ENCODE results near the gene MMP28.
"Not testable (repeated sequence)": the region's sequence is repeated elsewhere in the genome, so short reads cannot be mapped to it uniquely, and the experiment has no call there.

Gene MMP28

GRCh38 chr17:35765086-35765710, 30.2 kb downstream of the MMP28 start:
- DNase-seq, result no peak

DNA sequence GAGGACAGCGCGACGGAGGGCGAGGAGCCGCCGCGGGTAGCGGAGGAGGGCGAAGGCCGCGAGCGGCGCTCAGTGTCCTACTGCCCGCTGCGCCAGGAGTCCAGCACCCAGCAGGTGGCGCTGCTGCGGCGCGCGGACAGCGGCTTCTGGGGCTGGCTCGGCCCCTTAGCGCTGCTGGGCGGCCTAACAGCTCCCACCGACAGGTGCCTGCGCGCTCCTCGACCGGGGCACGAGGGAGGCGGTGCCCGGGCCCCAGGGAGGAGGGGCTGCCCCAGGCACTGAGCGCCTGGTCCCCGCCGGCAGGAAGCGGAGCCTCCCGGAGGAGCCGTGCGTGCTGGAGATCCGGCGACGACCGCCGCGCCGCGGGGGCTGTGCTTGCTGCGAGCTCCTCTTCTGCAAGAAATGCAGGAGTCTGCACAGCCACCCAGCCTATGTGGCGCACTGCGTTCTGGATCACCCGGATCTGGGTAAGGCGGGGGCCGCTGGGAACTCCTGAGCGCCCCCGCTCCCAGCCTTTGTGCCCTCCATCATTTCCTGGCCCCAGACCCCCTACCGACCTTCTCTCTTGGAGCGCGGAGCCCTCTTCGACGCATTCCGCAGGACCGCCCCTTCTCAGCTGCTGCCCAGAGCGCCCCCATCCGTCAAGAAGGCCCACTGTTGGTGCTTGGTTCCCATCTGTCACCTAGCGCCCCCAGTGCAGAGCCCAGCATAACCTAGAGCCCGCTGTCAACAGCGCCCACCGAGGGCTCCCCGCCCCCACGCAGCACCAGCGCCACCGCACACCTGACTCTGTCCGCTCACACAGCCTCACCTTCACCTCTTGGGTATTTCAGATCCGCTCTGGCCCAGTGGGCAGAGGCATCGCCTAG, 31.1 kb downstream of the MMP28 start:
- DNase-seq, result peak; percentile 91

DNA sequence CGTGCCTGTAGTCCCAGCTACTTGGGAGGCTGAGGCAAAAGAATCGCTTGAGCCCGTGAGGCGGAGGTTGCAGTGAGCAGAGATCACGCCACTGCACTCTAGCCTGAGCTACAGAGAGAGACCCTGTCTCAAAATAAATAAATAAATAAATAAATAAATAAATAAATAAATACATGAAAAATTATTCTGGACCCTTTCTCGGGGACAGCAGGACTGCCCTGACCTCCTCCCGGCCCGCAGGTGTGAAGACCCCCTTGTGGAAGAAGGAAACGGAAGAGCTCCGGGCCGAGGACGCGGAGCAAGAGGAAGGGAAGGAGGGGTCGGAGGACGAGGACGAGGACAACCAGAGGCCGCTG, 31.7 kb downstream of the MMP28 start:
- no peak for DNase-seq

- DNase-seq, result no peak
These were observed 33.8 kb downstream of the MMP28 start for GRCh38 chr17:35761601-35762000.

DNA sequence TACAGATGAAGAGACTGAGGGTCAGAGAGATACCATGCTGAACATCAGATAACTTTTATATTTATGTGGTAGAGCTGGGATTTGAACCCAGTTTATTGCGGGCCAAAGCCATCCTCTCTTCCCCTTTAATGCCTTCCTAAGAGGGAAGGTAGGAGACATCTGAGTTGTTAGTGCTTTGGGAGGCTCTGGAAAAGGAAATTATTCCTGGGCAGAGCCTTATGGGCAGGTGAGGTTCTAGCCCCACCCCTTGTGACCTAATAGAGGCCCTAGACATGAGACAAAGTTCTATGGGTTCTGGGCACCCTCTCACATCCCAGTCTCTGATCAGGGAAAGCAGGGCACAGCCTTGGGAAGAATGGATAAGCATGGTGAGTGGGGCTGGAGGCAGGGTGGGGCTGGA, 34.9 kb downstream of the MMP28 start, which contains the start of gene C17orf50:
Gene C17orf50 (plus strand): TSS at position 301 of the 400 bp plus-strand sequence. CDS start 55 bp downstream, at position 356.
- no peak for DNase-seq

DNA sequence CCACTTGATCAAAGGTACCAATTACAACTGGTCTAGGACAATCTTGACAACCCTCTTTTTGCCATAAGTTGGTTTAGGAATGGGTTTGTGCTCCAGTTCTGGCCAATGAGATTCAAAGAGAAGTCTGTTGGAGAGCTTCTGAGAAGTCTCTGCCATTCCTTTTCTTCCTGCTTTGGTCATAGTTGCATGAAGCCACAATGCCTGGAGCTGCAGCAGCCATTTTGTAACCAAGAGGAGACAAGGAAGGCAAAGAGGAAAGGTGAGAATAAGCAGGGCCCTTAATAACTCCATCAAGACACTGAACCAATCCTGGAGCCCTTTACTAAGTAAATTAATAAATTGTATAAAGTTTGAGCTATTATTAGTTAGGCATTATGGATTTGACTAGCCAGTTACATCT, 38.2 kb downstream of the MMP28 start:
- DNase-seq, result no peak

GRCh38 chr17:35752945-35753764, 42.3 kb downstream of the MMP28 start, which contains the start of gene GAS2L2:
Gene GAS2L2 (minus strand): TSS chr17:35753239. CDS start chr17:35752850, 389 bp downstream.
- DNase-seq, result no peak

DNA sequence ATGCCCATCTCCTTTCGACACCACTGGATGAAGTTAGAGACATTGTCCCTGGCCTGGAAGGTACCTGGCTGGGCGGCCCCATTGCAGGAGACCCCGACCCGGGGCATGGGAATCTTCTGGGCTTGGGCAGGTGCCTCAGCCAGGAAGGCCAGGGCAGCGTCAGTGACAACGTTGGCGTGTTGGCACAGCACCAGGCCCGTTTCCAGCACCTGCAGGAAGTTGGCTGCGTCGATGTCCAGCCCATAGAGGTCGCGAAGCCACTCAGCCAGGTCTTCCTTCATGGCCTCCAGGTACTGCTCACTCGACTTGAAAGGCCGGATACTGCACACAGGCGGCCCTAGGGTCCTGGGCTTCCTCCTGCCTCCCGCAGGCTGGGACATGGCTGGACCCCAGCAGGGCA, 43.0 kb downstream of the MMP28 start:
- no peak for DNase-seq

GRCh38 chr17:35751541-35751940, 43.9 kb downstream of the MMP28 start:
- not testable (repeated sequence) for DNase-seq

DNA sequence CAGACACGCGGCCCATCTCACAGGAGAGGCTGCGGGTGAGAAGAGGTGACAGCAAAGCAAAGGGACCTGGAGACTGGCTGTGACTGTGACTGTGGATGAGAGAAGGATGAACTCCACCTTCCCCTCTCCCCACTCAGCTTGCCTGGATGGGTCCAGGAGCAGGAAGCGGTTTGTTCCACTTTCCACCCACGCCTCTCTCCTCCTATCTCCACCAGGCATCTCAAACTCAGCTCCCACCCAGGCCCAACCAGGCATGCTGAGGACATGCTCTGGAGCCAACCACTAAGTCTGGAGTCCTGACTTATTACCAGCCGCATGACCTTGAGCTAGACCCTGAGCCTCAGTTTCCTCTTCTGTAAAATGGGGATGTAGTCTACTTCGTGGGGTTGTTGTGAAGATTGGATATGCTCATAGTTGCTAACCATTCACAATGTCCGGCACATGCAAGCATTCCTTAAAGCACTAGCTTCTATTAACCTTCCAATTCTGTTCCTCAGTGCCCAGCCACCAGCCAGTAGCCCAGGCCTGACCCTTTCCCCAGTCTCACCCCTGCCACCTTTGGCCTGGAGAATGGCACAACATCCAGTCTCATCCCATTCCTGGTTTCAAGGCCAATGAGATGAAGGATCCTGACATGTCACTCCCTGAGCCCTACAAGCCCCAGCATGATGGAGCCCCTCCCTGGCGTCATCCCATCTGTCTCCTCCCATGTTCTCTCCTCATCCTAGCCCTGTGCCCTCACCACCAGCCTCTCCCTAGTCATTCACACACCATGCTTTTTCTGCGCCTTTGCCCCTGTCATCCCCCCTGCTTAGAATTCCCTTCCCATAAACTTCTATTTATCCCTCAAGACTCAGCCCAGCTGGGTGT, 44.7 kb downstream of the MMP28 start:
- no peak for DNase-seq

- DNase-seq, result no peak
These were observed 45.7 kb downstream of the MMP28 start for GRCh38 chr17:35749560-35750412.

GRCh38 chr17:35748979-35749378, 46.5 kb downstream of the MMP28 start:
- DNase-seq, result no peak

DNA sequence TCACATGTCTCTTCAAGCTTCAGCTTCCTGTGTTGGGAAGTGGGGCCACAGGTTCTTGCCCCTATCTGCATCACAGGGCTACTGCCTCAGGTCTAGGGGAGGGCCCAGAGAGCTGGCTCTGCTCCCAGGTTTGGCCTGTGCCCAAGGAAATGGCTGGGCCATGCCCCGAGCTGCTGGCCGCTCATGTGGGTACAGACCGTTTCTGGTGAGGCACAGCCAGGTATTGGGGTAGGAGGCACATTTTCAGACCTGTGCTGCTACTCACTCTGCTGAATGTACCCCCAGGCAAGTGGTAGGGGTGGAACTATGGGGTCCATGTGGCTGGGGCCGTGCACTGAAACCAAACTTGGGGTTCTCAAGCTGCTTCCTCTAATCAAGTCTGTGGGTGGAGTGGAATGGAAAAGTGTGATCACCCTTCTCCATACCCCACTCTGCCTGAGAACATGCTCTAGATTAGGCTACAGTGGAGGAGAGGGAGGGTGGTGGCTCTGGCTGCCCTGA, 47.0 kb downstream of the MMP28 start:
- no peak for DNase-seq

- DNase-seq, result peak; percentile 85
These were observed 47.9 kb downstream of the MMP28 start for GRCh38 chr17:35747540-35748017.

- no peak for DNase-seq
These were observed 49.6 kb downstream of the MMP28 start for GRCh38 chr17:35745749-35746320.

DNA sequence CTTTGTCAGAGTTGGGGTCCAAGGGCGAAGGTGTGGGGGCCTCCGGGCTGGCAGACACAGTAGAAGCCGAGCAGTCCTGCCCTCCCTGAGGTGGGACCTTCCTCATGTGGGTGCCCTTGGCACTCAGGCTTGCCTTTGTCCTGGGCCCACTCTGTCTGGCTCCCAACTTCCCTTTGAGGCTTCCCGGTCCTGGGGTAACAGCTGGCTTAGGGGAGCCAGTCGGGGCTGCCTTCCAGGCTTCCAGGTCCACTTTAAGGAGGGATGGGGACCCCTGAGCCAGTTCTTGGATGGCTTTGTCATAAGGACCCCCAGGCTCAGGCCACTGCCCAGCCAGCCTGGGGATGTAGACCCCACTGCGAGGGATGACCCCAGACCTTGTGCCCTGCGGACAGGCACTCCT, 50.2 kb downstream of the MMP28 start:
- no peak for DNase-seq

DNA sequence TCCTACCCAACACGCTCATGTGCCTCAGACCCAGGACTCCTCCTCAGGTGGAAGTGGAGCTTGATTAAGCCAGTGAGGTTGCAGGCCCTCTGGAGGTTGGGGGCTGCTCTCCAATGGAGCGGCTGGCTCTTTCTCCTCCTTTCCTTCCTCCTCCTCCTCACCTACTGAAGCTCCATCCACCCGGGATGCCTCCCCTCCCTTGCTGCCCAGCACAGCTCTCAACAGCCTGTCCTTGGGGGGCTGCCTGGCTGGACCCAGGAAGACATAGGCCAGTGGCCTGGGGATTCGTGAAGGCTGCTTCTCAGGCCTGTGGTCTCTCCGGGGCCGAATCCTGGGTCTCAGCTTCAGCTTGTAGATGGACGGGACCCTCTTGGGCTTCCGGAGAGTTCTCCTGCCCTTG, 50.6 kb downstream of the MMP28 start:
- DNase-seq, result no peak

GRCh38 chr17:35743626-35744328, 51.7 kb downstream of the MMP28 start:
- peak; percentile 22 for DNase-seq

- no peak for DNase-seq
These were observed 52.5 kb downstream of the MMP28 start for GRCh38 chr17:35742896-35743477.

DNA sequence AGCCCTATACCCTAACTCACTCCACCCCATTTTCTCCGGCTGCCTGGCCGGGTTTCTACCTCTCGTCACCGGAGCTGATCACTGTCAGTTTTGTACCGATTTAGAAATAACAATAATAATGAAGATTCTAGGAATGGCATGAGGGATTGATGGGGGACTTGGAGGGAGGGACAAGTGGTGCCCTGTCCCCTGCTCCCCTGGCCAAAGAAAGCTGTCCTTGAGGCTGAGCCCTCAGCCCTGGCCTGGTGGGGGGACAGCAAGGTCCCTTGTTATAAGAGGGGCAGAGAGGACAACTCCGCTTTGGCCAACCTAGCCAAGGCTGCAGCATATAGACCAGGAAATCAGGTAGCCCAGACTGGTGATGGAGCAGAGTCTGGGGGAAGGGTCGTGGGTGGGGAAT, 52.9 kb downstream of the MMP28 start:
- no peak for DNase-seq

All from CD4-positive, alpha-beta T cell treated with Interleukin-17A for 4 hours (primary cell).